Frontal cortex (tissue), 4 donors: ENCODE measurements around the gene NAGPA. TPM values are rescaled to one million over a fixed set of nuclear protein-coding genes. Genes with fewer than 3 reads are reported as not detected.
A peak's percentile ranks its signal among the peaks of the same experiment; 100 is the strongest.

Source experiments
- DNase-seq, 2 donors: peaks; one replicate each; pipeline ENCODE4 v3.0.0; 2012; ENCODE audit warnings: low spot score in 2 of 2
- FAIRE-seq: peaks from 2 replicates; lab custom pipeline; 2012; peaks lifted over from hg19 to GRCh38; lab: Jason Lieb, UNC
- total RNA-seq: library from RNA; depleted of rRNA; stranded (reverse); fragments of >200 nt; gene quantifications from one replicate; pipeline ENCODE4 v1.2.3, GENCODE V29; 2014
- donor health status: control.
- donor health status: control.
- donor health status: control.

Gene NAGPA
- total RNA-seq, 1 donor from 2014 or later: 14.7 TPM

- DNase-seq (no peak), FAIRE-seq (no peak)
These were observed 25.4 kb downstream of the NAGPA start for GRCh38 chr16:5008311-5008731.

GRCh38 chr16:5007256-5007655, 26.5 kb downstream of the NAGPA start:
- DNase-seq (no peak), FAIRE-seq (no peak)

- DNase-seq (peak in 1 of 2 donors; percentile 53), FAIRE-seq (no peak)
These were observed 27.2 kb downstream of the NAGPA start for GRCh38 chr16:5006348-5007193.

- DNase-seq: no peak
- no peak for FAIRE-seq
These were observed 27.8 kb downstream of the NAGPA start for GRCh38 chr16:5005916-5006315.

GRCh38 chr16:5004311-5004710, 29.4 kb downstream of the NAGPA start:
- FAIRE-seq (no peak), DNase-seq (no peak)

- DNase-seq (no peak), FAIRE-seq (no peak)
These were observed 29.9 kb downstream of the NAGPA start for GRCh38 chr16:5003828-5004227.

GRCh38 chr16:5003211-5003610, 30.5 kb downstream of the NAGPA start:
- no peak for DNase-seq
- no peak for FAIRE-seq

- DNase-seq (no peak), FAIRE-seq (no peak)
These were observed 31.0 kb downstream of the NAGPA start for GRCh38 chr16:5002699-5003143.

GRCh38 chr16:5001986-5002385, 31.7 kb downstream of the NAGPA start:
- no peak for DNase-seq
- no peak for FAIRE-seq

GRCh38 chr16:5001571-5001970, 32.2 kb downstream of the NAGPA start:
- no peak for FAIRE-seq
- no peak for DNase-seq

- no peak for DNase-seq
- FAIRE-seq: no peak
These were observed 33.1 kb downstream of the NAGPA start for GRCh38 chr16:5000573-5001001.

GRCh38 chr16:4994719-4995434, 38.9 kb downstream of the NAGPA start:
- no peak for FAIRE-seq
- peak in 1 of 2 donors; percentile 66 for DNase-seq

GRCh38 chr16:4991754-4992153, 42.0 kb downstream of the NAGPA start:
- DNase-seq (no peak), FAIRE-seq (no peak)

- DNase-seq: no peak
- no peak for FAIRE-seq
These were observed 43.3 kb downstream of the NAGPA start for GRCh38 chr16:4990415-4990814.

GRCh38 chr16:4989391-4990006, 44.2 kb downstream of the NAGPA start:
- FAIRE-seq: no peak
- DNase-seq: no peak

- DNase-seq (no peak), FAIRE-seq (no peak)
These were observed 45.1 kb downstream of the NAGPA start for GRCh38 chr16:4988647-4989046.

- DNase-seq: no peak
- FAIRE-seq: no peak
These were observed 46.0 kb downstream of the NAGPA start for GRCh38 chr16:4987580-4988374.

GRCh38 chr16:4987250-4987579, 46.5 kb downstream of the NAGPA start:
- FAIRE-seq (no peak), DNase-seq (no peak)

- no peak for DNase-seq
- no peak for FAIRE-seq
These were observed 49.4 kb downstream of the NAGPA start for GRCh38 chr16:4984174-4984990.
